GM19351 (cell line): Measurements from ENCODE around the gene LCN2.
"Not testable (repeated sequence)": the region's sequence is repeated elsewhere in the genome, so short reads cannot be mapped to it uniquely, and the experiment has no call there.

Experiments used
- ATAC-seq: cut with Tn5 transposase; IDR thresholded peaks from one replicate; pipeline ENCODE4 v1.9.1; 2021; ENCODE audit warnings: mild to moderate bottlenecking, moderate library complexity; ENCODE audit not compliant: unreplicated experiment

LCN2 gene

GRCh38 chr9:128163523-128164306 is 14.5 kb downstream of the LCN2 start:
- no peak for ATAC-seq

GRCh38 chr9:128164307-128164885 is 15.1 kb downstream of the LCN2 start:
- no peak for ATAC-seq

GRCh38 chr9:128166169-128166568 is 16.9 kb downstream of the LCN2 start:
- ATAC-seq: no peak

- no peak for ATAC-seq
Measured at GRCh38 chr9:128167209-128167608, 18.0 kb downstream of the LCN2 start.

GRCh38 chr9:128168731-128169308 is 19.6 kb downstream of the LCN2 start:
- no peak for ATAC-seq

GRCh38 chr9:128169492-128169891 is 20.2 kb downstream of the LCN2 start:
- no peak for ATAC-seq

GRCh38 chr9:128169925-128170324 is 20.7 kb downstream of the LCN2 start:
- ATAC-seq: no peak

- no peak for ATAC-seq
Measured at GRCh38 chr9:128174062-128174461, 24.8 kb downstream of the LCN2 start.

GRCh38 chr9:128175102-128175563 is 25.9 kb downstream of the LCN2 start:
- ATAC-seq: no peak

GRCh38 chr9:128175726-128176125 is 26.5 kb downstream of the LCN2 start:
- no peak for ATAC-seq

- ATAC-seq: no peak
Measured at GRCh38 chr9:128178806-128179431, 29.7 kb downstream of the LCN2 start.

- ATAC-seq: no peak
Measured at GRCh38 chr9:128180001-128180400, 30.7 kb downstream of the LCN2 start.

- ATAC-seq: no peak
Measured at GRCh38 chr9:128180447-128180846, 31.2 kb downstream of the LCN2 start.

- not testable (repeated sequence) for ATAC-seq
Measured at GRCh38 chr9:128181480-128181879, 32.2 kb downstream of the LCN2 start.

GRCh38 chr9:128182893-128183588 is 33.8 kb downstream of the LCN2 start:
- no peak for ATAC-seq

- ATAC-seq: no peak
Measured at GRCh38 chr9:128185979-128186965, 37.0 kb downstream of the LCN2 start.

GRCh38 chr9:128187361-128187760 is 38.1 kb downstream of the LCN2 start:
- ATAC-seq: no peak

GRCh38 chr9:128188209-128188608 is 39.0 kb downstream of the LCN2 start:
- ATAC-seq: no peak

- no peak for ATAC-seq
Measured at GRCh38 chr9:128190013-128190412, 40.8 kb downstream of the LCN2 start.
